ENCODE data around the gene COL5A2.

The COL5A2 gene

GRCh38 chr2:189179570-189179950, at the start of gene COL5A2:
Gene COL5A2, minus strand, starts transcription at chr2:189179761. Its CDS starts 157 bp downstream, at chr2:189179604.
- DNase-seq (ENCODE audit: low read depth, low spot score) = peak; percentile 92

- DNase-seq (ENCODE audit: low read depth, low spot score) = no peak
Observed at GRCh38 chr2:189226017-189226416, 46.5 kb upstream of the COL5A2 start.

GRCh38 chr2:189225032-189225431, 45.5 kb upstream of the COL5A2 start:
- no peak for DNase-seq (ENCODE audit: low read depth, low spot score)

- DNase-seq (ENCODE audit: low read depth, low spot score) = peak; percentile 65
Observed at GRCh38 chr2:189222468-189223105, 43.0 kb upstream of the COL5A2 start.

GRCh38 chr2:189221811-189222467, 42.4 kb upstream of the COL5A2 start:
- no peak for DNase-seq (ENCODE audit: low read depth, low spot score)

- DNase-seq (ENCODE audit: low read depth, low spot score) = no peak
Observed at GRCh38 chr2:189218236-189218635, 38.7 kb upstream of the COL5A2 start.

GRCh38 chr2:189217541-189217940, 38.0 kb upstream of the COL5A2 start:
- DNase-seq (ENCODE audit: low read depth, low spot score) = peak; percentile 42

- DNase-seq (ENCODE audit: low read depth, low spot score) = no peak
Observed at GRCh38 chr2:189217051-189217450, 37.5 kb upstream of the COL5A2 start.

- DNase-seq (ENCODE audit: low read depth, low spot score) = no peak
Observed at GRCh38 chr2:189214484-189214883, 34.9 kb upstream of the COL5A2 start.

GRCh38 chr2:189213250-189213649, 33.7 kb upstream of the COL5A2 start:
- no peak for DNase-seq (ENCODE audit: low read depth, low spot score)

- peak; percentile 94 for DNase-seq (ENCODE audit: low read depth, low spot score)
Observed at GRCh38 chr2:189210250-189211087, 30.9 kb upstream of the COL5A2 start.

- no peak for DNase-seq (ENCODE audit: low read depth, low spot score)
Observed at GRCh38 chr2:189208254-189208653, 28.7 kb upstream of the COL5A2 start.

- DNase-seq (ENCODE audit: low read depth, low spot score) = peak; percentile 35
Observed at GRCh38 chr2:189204322-189204941, 24.9 kb upstream of the COL5A2 start.

- DNase-seq (ENCODE audit: low read depth, low spot score) = no peak
Observed at GRCh38 chr2:189203177-189203799, 23.7 kb upstream of the COL5A2 start.

- peak; percentile 39 for DNase-seq (ENCODE audit: low read depth, low spot score)
Observed at GRCh38 chr2:189199797-189200196, 20.2 kb upstream of the COL5A2 start.

GRCh38 chr2:189192766-189193165, 13.2 kb upstream of the COL5A2 start:
- DNase-seq (ENCODE audit: low read depth, low spot score) = no peak

- DNase-seq (ENCODE audit: low read depth, low spot score) = no peak
Observed at GRCh38 chr2:189191766-189192165, 12.2 kb upstream of the COL5A2 start.

GRCh38 chr2:189190685-189191084, 11.1 kb upstream of the COL5A2 start:
- DNase-seq (ENCODE audit: low read depth, low spot score) = no peak

GRCh38 chr2:189188115-189188805, 8.7 kb upstream of the COL5A2 start:
- DNase-seq (ENCODE audit: low read depth, low spot score) = no peak

GRCh38 chr2:189183170-189183569, 3.6 kb upstream of the COL5A2 start:
- no peak for DNase-seq (ENCODE audit: low read depth, low spot score)

- DNase-seq (ENCODE audit: low read depth, low spot score) = no peak
Observed at GRCh38 chr2:189181706-189182105, 2.1 kb upstream of the COL5A2 start.
